Amniotic epithelial cell (primary cell): ENCODE data around the gene OR10P1.
A peak's percentile ranks its signal among the peaks of the same experiment; 100 is the strongest.

Source experiments
- DNase-seq: peaks from one replicate; pipeline ENCODE4 v3.0.0-alpha.2; 2010; ENCODE audit warnings: low read depth

Gene OR10P1

DNA sequence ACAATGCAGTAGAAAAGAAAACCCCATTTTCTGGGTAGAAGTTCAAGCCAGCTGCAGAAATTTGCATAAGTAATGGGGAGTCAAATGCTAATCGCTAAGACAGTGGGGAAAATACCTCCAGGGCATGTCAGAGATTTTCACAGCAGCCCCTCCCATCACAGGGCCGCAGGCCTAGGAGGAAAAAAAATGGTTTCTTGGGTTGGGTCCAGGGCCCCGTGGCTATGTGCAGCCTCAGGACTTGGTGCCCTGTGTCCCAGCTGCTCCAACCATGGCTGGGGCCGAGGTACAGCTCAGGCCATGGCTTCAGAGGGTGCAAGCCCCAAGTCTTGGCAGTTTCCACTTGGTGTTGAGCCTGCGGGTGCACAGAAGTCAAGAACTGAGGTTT lies 14.6 kb downstream of the OR10P1 start:
- DNase-seq = no peak

DNA sequence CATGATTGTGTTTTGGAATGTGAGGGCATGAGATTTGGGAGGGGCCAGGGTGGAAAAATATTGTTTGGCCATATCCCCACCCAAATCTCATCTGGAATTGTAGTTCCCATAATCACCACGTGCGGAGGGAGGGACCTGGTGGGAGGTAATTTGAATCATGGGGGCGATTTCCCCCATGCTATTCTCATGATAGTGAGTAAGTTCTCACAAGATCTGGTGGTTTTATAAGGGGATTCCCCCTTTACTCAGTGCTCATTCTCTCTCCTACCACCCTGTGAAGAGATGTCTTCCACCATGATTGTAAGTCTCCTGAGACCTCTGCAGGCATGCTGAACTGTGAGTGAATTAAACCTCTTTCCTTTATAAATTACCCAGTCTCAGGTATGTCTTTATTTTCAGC lies 15.7 kb downstream of the OR10P1 start:
- no peak for DNase-seq

DNA sequence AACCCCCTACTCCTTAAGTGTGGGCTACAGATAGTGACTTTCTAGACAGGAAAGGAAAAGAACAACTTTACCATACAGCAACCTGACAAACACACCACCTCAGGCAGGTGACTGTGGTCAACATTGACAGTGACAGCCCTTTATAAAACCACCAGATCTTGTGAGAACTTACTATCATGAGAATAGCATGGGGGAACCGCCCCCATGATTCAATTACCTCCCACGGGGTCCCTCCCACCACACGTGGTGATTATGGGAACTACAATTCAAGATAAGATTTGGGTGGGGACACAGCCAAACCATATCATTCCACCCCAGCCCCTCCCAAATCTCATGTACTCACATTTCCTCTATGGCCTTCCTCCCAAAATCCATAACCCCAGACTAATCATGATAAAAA lies 16.3 kb downstream of the OR10P1 start:
- DNase-seq = no peak

DNA sequence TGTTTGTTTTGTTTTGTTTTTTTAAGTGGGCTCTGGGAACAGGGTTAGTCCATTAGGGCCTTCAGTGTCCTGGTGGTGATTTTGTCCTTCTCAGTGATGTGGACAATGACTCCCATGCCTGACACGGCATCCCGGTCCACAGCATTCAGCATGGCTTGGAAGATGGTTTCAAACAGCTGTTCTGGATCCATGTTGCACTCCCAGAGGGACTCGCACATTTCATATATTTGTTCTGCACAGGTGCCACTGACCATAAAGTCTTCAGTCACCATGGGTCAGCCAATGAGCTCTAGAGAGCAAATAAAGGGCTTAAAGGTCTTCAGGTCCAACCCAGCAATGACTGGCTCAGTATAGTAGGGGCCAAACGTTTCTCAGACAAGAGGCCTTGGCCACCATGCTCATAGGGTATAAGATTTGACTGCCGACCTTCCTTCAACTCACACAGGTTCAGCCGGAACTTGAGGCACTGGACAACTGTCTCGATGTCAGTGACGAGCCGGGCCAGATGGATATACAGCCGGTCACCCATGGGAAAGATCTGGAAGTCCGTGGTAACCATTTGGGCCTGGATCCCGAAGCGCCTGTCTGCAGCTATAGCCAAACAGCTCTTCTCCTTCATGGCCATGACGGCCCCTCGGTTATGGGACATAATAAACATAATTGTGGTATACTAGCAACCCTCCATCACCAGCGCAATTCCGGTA lies 18.0 kb downstream of the OR10P1 start:
- no peak for DNase-seq

DNA sequence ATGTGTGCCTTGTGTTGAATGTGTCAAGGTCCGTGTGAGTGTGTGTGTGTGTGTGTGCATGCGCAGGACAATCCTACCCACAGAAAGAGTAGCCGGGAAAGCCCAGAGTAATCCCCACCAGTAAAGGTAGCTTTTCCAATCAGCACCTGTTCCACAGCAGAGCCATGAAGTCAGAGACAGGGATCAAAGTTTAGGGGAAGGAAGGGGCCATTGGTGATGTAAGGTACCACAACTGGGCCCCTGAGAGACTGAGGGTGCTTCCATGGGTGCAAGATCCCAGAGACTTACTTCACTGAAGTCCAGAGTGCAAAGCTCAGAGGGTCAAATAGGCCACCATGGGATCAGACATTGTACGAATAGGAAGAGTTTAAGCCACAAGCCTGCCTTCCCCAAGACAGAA lies 20.5 kb downstream of the OR10P1 start:
- no peak for DNase-seq

DNA sequence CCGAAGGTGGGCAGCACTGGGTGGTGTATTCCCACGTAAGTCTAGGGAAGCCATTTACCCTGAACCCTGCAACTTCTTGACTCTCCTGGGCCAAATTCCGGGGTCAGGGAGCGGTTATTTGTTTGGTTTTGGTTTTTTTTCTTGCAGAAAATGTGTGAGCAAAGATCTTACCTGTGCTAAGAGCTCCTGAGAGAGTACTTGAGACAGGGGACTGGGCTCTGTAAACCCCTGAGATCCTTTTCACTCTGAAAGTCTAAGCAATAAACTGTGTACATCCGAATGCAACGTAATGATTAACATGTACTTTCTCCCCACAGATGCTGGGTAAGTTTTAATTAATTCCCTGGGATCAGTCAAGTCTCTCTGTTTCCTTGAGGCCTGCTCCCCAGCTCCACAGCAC lies 21.5 kb downstream of the OR10P1 start:
- no peak for DNase-seq

DNA sequence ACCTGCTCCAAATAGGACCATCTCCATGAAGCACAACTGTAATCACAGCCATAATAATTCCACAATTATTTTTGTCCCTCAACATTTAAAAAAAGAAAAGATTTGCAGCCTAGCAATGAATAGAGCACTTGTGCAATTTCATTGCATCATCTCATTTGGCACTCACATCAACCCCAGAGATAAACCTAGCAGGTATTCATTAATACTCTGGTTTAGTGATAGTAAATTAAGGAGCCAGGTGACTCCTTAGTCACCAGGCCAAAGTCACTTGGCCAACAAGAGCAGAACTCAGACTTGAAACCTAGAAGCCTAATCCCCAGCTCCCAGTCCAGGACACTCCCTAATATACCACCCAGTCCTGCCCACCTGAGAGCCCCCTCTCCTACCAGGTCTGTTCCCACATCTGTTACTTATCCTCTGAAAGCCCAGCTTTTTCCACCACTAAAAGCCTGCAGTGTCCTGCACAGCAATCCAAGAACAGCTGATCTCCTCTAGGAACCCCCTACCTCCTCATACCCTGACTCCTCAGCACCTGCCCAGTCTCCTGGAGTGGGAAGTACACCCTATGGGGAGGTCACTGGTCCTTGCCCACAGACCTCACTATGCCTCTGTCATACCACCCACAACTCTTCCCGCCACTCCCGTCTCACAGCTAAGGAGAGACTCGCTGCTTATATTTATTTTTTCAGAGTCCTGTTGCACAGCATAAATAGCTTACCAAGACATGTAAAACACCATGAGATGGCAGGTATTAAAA lies 22.1 kb downstream of the OR10P1 start:
- DNase-seq = peak; percentile 62

DNA sequence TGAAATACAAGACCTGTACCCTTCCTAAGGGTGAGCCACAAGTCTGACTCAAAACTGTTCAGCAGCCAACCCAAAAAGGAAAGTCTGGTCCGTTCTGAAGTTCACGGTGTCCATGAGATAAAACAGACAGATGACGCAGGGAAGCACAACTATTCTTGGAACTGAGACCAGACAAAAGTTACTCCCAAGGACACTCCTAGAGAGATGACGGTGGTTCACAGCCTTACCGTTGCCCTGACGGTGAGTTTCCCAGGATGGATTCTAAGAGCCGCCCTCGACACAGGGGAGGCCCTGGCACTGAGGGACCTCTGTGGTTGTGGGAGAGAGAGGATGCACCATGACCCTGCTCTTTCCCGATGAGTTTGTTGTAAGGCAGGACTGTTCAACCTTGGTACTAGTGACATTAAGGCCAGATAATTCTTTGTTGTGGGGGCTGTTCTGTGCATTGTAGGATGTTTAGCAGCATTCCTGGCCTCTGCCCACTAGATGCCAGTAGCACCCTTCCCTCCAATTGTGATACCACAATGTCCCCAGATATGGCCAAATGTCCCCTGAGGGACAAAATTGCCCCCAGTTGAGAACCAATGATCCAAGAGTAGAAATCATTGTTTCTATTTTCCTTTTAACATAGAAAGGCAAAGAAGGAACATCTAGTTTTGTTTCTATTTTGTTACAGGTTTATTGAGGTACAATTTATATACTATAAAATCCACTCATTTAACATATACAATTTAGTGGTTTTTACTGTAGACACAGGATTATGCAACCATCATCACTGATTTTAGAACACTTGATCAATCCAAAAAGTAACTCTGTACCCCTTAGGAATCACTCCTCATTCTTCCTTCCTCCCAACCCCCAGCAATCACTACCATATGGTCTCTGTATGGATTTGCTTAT lies 23.0 kb downstream of the OR10P1 start:
- DNase-seq = peak; percentile 49

DNA sequence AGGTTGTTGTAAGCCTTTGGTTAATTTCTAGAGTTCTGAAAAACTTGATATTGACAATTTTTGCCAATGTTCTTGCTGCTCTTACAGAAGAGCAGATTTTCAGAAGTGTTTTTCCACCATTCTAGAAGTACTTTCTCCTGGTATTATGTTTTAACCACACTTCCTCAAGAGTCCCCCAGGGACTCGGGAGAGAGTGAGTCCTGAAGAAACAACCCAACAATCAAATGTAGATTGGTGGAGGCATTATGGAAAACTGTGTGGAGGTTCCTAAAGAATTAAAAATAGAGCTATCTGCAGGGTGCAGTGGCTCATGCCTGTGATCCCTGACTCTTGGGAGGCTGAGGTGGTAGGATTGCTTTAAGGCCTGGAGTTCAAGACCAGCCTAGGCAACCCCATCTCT lies 26.7 kb downstream of the OR10P1 start:
- no peak for DNase-seq

DNA sequence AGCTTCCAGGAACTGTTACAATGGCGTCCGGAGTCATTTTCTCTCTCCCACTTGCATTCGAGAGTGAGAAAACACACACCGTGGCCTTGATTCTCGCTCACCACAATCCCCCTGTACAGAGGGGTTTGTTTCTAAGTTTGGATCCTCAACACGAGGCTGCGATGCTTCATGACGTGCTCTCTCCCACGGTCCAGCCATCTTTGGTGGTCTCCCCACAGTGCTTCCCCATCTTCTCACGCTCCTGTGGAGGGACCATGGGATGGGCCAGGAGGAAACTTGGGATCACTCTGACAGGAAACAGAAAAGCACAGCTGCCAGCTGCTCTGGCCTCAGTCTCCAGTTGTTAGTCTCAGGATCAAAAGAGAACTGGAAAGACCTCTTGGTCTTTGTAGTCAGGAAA lies 28.1 kb downstream of the OR10P1 start:
- no peak for DNase-seq

DNA sequence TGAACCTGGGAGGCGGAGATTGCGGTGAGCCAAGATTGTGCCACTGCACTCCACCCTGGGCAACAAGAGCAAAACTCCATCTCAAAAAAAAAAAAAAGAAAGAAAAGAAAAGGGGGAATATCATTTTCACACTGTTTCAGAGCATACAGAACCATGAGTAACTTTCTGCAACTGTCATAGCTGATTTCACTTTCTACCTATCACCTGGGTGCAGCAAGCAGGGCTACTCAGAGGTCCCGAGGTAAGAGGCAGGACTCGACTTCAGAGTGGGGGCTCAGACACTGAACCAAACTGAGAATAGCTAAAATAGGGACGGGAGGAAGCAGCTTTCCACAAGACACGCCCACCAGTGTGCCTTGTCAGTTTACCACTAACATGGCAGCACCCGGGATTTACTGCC lies 29.8 kb downstream of the OR10P1 start:
- DNase-seq = no peak

DNA sequence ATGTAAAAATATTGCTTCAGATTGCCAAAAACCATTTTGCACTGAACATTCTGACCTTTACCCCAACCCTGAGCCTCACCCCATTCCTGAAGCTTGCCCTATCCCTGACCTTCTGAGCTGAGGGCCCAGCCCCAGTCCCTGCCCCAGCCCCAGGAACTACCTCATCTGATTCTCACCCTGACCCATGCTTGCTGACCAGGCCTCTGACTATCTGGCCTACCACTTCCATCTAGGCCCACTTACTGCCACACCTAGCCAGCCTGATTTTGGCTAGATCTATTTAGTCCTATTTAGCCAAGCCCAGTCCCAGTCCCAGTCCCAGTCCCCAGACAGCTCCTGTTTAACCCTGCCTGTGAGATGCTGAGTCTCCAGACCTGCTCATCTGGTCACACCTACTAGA lies 33.6 kb downstream of the OR10P1 start:
- DNase-seq = no peak

DNA sequence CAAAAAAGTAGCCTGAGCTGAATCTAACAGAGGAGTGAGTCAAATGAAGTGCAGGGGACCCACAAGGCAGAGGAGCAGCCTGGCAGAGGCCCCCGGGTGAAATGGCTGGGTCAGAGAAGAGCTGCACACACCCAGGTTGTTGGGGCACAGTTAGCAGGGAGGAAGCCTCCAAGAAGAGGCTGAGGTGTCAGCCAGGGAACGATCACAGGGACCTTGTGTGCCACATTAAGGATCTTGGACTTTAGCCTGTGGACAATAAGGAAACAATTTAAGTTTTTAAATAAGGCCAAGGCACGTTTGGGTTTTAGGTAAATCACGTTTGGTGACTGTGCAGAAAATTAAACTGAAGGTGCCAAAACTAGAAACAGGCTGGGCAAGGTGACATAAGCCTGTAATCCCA lies 35.1 kb downstream of the OR10P1 start:
- no peak for DNase-seq

DNA sequence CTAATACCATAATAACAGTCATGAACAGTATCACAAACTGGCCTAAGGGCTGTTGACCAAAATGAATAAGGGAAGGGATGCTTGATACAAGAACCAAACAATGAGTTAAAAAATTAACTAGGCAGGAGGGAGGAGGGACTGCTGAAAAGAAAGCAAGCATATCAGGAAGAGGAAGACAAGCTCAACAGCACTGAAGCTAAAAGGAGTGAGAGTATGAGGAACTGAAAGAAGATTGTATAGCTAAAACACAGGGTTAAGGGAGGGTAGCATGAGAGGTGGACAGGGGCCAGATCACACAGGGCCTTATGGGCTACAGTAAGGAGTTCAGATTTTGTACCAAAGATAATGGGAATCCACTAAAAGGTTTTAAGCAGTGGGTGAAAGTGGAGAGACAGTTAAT lies 36.9 kb downstream of the OR10P1 start:
- DNase-seq = no peak

DNA sequence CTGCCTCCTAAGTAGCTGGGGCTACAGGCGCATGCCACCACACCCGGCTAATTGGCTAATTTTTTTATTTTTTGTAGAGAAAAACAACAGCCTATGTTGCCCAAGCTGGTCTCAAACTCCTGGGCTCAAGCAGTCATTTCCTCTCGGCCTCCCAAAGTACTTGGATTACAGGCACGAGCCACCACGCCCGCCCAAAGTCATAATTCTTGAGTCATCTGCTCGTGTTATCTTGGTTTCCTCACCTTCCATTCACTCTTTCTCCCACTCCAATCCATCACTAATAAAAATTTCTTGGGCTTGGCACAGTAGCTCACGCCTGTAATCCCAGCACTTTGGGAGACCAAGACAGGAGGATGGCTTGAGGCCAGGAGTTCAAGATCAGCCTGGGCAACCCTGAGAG lies 39.0 kb downstream of the OR10P1 start:
- DNase-seq = peak; percentile 43

DNA sequence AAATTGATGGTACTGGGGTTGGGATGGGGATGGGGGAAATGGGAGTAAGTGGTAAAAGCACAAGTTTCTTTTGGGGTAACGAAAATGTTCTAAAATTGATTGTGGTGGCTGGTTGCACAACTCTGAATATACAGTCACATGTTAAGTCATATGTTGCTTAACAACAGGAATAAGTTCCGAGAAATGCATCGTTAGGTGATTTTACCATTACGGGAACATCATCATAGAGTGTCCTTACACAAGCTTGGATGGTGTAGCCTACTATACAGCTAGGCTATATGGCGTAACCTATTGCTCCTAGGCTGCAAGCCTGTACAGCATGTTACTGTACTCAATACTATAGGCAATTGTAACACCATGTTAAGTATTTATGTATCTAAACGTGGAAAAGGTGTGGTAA lies 40.0 kb downstream of the OR10P1 start:
- DNase-seq = no peak

DNA sequence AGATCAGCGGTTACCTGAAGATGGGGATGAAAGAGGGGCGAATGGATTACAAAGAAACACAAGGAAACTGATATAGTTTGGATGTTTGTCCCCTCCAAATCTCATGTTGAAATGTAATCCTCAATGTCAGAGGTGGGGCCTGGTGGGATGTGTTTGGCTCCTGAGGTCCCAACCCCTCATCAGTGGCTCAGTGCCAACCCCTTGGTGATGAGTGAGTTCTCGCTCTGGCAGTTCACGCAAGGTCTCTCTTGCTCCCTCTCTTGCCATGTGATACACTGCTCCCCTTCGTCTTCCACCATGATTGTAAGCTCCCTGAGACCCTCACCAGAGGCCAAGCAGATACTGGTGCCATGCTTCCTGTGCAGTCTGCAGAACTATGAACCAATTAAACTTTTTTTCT lies 43.0 kb downstream of the OR10P1 start:
- DNase-seq = no peak

DNA sequence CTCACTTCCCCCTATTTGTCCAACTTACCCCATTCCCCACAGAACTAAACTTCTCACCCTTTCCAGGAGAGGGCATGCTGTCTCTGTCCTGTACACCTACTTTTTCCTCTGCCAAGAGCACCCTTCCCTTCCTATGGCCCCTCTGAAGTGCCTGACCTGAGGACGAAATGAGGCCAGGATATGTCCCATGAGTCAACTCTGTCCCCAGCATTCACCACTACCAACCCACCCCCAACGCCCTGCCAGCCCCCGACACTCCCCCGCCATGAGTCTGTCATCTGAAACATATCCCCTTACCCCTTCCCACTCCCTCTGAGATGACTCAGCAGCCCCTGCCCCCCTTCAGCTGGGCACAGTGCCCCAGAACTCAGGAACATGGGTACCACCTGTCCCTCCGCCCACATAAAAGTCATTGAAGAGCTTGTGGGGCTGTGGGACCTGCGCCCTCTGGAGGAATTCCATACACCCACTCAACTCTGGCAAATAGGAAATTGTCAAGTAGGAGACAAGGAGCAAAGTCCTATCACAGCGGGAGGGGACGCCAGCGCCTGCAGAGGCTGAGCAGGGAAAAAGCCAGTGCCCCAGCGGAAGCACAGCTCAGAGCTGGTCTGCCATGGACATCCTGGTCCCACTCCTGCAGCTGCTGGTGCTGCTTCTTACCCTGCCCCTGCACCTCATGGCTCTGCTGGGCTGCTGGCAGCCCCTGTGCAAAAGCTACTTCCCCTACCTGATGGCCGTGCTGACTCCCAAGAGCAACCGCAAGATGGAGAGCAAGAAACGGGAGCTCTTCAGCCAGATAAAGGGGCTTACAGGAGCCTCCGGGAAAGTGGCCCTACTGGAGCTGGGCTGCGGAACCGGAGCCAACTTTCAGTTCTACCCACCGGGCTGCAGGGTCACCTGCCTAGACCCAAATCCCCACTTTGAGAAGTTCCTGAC lies 44.7 kb downstream of the OR10P1 start:
- peak; percentile 19 for DNase-seq

DNA sequence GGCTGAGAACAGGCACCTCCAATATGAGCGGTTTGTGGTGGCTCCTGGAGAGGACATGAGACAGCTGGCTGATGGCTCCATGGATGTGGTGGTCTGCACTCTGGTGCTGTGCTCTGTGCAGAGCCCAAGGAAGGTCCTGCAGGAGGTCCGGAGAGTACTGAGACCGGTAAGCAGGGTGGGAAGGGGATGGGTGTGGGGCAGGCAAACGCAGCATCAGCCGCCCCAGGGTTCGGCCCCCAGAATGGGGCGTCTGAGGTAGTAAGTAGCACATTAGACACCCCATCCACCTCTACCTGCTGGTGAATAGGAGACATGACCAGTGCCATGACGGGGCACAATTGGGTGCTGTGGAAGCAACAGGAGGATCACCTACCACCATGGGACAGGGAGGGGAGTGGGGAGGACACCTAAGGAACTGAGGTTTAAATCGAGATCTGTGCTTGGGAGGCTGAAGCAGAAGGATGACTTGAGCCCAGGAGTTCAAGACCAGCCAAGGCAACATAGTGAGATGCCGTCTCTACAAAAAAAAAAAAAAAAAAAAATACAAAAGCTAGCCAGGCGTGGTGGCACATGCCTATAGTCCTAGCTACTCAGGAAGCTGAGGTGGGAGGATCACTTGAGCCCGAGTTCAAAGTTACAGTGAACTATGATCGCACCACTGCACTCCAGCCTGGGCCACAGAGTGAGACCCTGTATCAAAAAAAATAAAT lies 45.5 kb downstream of the OR10P1 start:
- DNase-seq = no peak

DNA sequence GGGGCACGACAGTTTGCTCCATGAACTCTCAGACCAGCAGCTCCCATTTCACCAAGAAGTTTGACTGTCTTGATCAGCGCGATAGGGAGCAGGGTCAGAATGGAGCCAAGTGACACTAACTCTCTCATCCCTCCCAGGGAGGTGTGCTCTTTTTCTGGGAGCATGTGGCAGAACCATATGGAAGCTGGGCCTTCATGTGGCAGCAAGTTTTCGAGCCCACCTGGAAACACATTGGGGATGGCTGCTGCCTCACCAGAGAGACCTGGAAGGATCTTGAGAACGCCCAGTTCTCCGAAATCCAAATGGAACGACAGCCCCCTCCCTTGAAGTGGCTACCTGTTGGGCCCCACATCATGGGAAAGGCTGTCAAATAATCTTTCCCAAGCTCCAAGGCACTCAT lies 47.0 kb downstream of the OR10P1 start:
- no peak for DNase-seq

DNA sequence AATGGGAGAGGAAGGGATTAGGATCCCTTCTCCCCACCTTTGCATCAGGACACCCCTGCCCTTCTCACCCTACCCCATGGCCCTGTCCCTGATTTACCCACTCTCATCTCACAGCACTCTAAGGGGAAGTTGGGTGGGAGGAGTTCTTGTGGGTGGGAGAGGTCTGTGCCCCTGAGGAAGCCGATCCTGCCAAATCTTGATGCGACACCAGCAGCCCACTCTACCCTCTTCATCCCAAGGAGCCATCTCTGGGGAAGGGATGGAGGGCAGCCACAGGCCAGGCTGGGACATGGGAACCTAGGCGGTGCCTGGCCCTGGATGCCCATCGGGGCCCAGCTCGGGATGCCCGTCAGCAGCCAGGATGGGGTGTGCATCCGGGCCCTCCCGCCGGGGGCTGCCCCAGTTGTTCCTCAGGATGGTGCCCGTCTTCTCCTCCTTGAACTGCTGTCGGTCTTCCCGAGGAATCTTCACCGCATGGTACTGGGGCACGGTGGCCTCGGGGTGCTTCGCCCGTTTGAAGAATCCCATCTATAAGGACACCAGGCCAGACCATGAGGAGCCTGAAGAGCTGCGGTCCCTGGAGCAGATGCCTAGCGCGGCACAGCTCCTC lies 48.2 kb downstream of the OR10P1 start:
- DNase-seq = no peak
